ENCODE measurements around the gene EARS2. TPM values are rescaled to one million over a fixed set of nuclear protein-coding genes. Genes with fewer than 3 reads are reported as not detected.

The EARS2 gene
- total RNA-seq, 2 donors from 2014 or later = 18.2 to 83.1 TPM

GRCh38 chr16:23502466-23502865 lies 54.7 kb downstream of the EARS2 start:
- Histone ChIP-seq H3K4me1 (peaks cover 97% of the 10 kb centered on the region), H3K27me3 (no peaks in the 10 kb centered on the region), H3K27ac (peak overlapping the region; percentile 67 to 92 (median 83)), H3K4me3 (no peak overlapping the region), H3K36me3 (replicated peaks in 1 of 2; ENCODE audit: insufficient read depth in 1 of 2, low read depth in 2 of 2) (no peaks in the 10 kb centered on the region), H3K9me3 (no peaks in the 10 kb centered on the region)
- WGBS, 2 donors = 17 to 27% methylated on average over 2 of the region's 2 CpGs
- no peak for TF ChIP-seq POLR2A (IDR thresholded peaks at IDR 0.05)
- no peak for TF ChIP-seq CTCF (IDR thresholded peaks at IDR 0.05)
- DNase-seq = no peak
- intact Hi-C loops (cut with DNase I) = loop anchor here (10.0 kb wide), 1 partner anchor 52 kb away; the partner anchor contains the start of genes EARS2 and UBFD1
- ATAC-seq = no peak

DNA sequence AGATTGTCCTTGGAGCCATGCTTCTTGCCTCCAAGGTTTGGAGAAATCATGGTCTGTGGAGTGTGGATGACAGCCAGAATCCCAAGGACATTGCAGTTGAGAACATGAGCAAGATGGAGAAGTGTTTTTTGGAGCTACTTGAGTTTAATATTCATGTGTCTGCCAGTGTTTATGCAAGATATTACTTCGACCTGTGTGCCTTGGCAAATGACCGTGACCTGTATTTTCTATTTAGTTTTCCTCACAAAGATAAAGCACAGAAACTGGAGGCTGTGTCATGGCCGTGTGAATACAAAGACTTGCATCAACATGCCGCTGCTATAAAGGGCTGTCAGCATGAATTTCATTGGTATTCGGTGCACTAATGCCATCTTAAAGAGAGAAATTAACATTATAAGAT lies 55.9 kb downstream of the EARS2 start:
- ATAC-seq (peak; percentile 57), DNase-seq (peak; percentile 47 to 78 (median 68))
- Histone ChIP-seq H3K36me3 (replicated peaks in 1 of 2; ENCODE audit: insufficient read depth in 1 of 2, low read depth in 2 of 2) (no peaks in the 10 kb centered on the region), H3K4me3 (no peak overlapping the region), H3K27me3 (no peaks in the 10 kb centered on the region), H3K4me1 (peaks cover 97% of the 10 kb centered on the region), H3K9me3 (no peaks in the 10 kb centered on the region), H3K27ac (peak overlapping the region; percentile 67 to 92 (median 83))
- TF ChIP-seq POLR2A (IDR thresholded peaks at IDR 0.05) = peak in 1 of 3 donors; percentile 13
- TF ChIP-seq CTCF (IDR thresholded peaks at IDR 0.05) = no peak
- 23 to 28% methylated on average over 5 of the region's 5 CpGs for whole genome bisulfite sequencing, 2 donors
- intact Hi-C loops (cut with DNase I) = loop anchor here (10.0 kb wide), 1 partner anchor 54 kb away; the partner anchor contains the start of genes EARS2 and UBFD1

GRCh38 chr16:23500862-23501225 lies 56.3 kb downstream of the EARS2 start:
- ATAC-seq (no peak), DNase-seq (no peak)
- Histone ChIP-seq H3K9me3 (no peaks in the 10 kb centered on the region), H3K4me3 (no peak overlapping the region), H3K27me3 (no peaks in the 10 kb centered on the region), H3K27ac (peak overlapping the region; percentile 67 to 92 (median 83)), H3K36me3 (replicated peaks in 1 of 2; ENCODE audit: insufficient read depth in 1 of 2, low read depth in 2 of 2) (no peaks in the 10 kb centered on the region), H3K4me1 (peaks cover 97% of the 10 kb centered on the region)
- intact Hi-C loops (cut with DNase I) = loop anchor here (10.0 kb wide), 1 partner anchor 54 kb away; the partner anchor contains the start of genes EARS2 and UBFD1
- 20 to 28% methylated on average over 4 of the region's 4 CpGs for WGBS, 2 donors
- TF ChIP-seq CTCF (IDR thresholded peaks at IDR 0.05) = no peak
- TF ChIP-seq POLR2A (IDR thresholded peaks at IDR 0.05) = no peak

GRCh38 chr16:23500212-23500861 lies 56.8 kb downstream of the EARS2 start:
- H3K9me3 ChIP-seq = no peaks in the 10 kb centered on the region
- TF ChIP-seq POLR2A (IDR thresholded peaks at IDR 0.05) = no peak
- TF ChIP-seq CTCF (IDR thresholded peaks at IDR 0.05) = no peak
- H3K4me1 ChIP-seq = peaks cover 97% of the 10 kb centered on the region
- intact Hi-C loops (cut with DNase I) = loop anchor here (10.0 kb wide), 1 partner anchor 54 kb away; the partner anchor contains the start of genes EARS2 and UBFD1
- no peaks in the 10 kb centered on the region for H3K36me3 ChIP-seq (replicated peaks in 1 of 2; ENCODE audit: insufficient read depth in 1 of 2, low read depth in 2 of 2)
- H3K27ac ChIP-seq = peak overlapping the region; percentile 67 to 92 (median 83)
- H3K27me3 ChIP-seq = no peaks in the 10 kb centered on the region
- ATAC-seq = no peak
- 61% methylated on average over 20 of the region's 20 CpGs; no CpG with 5 or more reads in 1 of the 2 donors for WGBS, 2 donors
- peak in 2 of 4 donors; percentile 29 to 33 for DNase-seq
- H3K4me3 ChIP-seq = no peak overlapping the region
